NCI-H1048 (cell line): ENCODE measurements around the gene SLC29A4.
"Not testable (repeated sequence)": the region's sequence is repeated elsewhere in the genome, so short reads cannot be mapped to it uniquely, and the experiment has no call there.

Source experiments
- DNase-seq: peaks from one replicate; lab custom pipeline; 2025; lab: John Stamatoyannopoulos, UW

The SLC29A4 gene

DNA sequence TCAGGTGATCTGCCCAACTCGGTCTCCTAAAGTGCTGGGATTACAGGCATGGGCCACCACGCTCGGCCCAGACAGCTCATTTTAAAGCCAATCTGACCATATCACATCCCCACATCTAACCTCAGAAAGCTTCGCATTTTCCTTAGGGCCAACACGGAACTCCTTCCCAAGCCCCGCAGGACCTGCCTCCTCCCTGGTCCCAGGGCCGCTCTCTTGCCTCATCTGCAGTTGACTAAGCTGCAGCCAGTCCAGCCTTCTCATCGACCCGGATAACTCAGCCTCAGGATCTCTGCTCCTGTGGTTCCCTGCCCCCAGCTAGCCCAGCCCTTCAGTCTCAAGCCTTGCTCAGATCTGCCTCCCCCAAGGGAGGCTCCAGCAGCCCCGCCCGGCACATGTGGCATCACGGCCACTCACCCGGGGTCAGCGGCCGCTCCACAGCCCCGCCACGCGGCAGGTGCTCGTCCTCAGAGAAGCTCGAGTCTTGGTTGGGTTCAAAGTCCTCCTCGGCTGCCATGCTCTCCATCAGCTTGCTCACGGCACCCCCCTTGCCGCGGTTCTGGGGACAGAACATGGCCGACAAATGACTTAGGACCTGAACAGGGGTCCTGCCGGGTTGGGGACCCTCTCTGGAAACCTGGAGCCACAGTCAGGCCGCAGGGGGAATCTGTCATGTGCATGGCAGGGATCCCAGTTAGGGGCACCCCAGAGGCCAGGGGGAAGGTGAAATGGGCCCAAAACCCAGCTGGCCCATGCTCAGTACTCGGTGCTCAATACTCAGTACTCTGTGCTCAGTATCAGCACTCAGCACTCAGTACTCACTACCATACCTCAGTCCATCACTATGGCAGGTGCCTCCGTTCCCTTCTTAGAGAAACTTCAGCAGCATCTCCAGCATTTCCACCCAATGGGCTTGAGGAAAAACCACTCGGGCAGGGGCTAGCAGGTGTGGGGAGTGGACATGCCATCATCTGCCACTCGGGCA lies 41.3 kb downstream of the SLC29A4 start:
- not testable (repeated sequence) for DNase-seq

DNA sequence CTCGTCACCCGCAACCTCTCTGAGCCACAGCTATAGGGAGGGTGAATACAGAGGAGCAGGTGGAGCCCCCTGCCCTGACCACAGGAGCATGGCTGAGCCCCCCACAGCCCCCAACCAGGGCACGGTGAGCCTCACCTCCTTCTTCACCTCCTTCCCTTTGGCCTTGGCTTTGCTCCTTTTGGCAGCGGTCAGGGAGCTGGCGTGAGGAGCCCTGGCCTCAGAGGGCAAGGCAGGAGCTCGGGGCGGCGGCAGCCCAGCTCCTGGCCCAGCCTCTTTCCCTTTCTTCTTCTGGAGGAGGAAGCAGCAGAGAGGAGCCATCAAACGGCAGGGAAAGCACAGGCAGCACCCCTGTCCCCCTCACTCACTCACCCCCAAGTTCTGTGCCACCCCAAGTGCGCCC lies 42.2 kb downstream of the SLC29A4 start:
- DNase-seq, result no peak

- DNase-seq, result no peak
Observed at GRCh38 chr7:5330288-5330687, 47.5 kb downstream of the SLC29A4 start.

DNA sequence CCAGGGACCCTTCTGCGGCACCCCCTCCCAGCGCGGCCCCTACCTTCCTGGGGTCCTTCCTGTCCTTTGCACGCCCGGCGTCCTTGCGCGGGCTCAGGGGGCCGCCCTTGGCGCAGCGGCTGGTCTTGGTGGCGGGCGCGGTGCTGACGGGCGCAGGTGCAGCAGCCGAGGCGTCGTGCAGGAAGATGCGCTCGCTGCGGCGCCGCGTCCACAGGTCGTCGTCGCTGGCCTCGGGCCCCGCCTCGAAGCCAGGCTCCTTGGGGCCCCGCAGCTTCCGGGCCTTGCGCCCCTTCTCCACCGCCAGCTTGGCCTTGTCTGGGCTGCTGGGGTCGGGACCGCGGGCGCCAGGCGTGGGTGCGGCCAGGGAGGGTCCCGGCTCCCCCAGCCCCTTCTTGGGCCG lies 49.8 kb downstream of the SLC29A4 start:
- no peak for DNase-seq

DNA sequence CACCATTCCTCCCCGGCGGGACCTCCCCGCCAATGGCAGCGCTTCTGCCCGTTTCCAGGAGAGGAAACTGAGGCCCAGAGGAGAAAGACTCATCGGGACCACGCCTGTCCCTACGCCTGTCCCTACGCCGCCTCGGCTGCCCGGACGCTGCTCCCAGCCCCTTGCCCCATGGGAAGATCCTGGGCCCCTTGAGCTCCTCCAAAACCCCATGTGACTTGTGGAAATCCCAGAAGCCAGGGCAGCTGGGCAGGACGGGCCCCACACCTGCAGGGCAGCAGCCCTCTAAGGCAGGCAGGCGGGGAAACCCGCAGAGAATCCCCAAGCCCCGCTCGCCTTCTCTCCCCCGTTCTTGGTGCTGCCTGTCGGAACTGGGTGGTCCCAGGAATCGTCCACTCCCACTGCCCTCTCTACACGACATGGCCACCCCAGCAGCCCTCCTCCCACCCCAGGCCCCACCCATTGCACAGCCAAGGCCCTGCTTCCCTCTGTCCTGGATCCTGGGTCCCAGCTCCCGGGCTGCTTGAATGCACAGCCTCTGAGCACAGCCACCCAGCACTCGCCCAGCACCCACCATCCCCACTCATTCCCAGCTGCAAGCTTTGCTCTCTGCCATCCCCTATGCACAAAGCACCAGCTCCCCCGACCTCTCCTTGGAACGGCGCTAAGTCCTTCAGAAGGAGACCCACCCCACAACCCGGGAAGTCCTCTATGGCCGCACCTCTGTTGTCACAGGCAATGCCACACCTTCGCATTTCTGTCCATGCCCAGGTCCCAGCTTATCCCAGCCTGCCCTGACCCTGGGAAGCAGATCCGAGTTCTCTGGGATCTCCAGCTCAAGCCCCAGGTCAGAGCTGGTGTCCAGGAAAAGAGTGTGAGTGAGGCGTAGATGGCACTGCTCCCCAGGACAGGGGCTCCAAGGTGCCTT lies 50.6 kb downstream of the SLC29A4 start:
- DNase-seq, result no peak

DNA sequence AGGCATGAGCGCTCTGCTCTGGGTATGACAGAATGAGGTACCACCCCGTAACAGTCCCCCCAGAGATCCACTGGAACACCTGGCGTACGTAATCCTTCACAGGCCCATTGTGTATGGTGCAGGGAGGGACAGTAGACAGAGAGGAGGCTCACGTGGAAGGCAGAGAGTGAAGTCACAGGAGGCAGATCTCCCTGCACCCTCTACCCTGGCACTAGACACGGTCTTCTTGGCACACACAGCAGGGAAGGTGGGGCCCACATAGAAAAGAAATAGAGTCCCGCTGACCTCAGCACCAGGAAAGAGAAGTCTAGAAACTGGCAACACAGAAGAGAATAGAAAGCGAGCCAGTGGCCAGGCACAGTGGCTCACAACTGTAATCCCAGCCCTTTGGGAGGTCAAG lies 51.9 kb downstream of the SLC29A4 start:
- DNase-seq, result no peak

DNA sequence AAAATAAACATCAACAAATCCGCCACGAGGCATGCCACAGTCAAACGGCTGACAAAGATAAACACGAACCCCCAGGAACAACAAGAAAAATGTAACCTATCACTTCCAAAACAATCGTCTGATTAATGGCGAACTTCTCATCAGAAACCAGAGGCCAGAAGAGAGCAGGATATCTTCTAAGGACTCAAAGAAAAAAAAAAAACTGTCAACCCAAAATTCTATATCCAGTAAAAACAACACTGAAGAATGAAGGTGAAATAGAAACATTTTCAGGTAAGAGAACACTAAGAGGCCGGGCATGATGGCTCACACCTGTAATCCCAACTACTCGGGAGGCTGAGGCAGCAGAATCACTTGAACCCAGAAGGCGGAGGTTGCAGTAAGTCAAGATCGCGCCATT lies 54.3 kb downstream of the SLC29A4 start:
- no peak for DNase-seq

GRCh38 chr7:5339955-5340354 lies 57.2 kb downstream of the SLC29A4 start:
- no peak for DNase-seq

DNA sequence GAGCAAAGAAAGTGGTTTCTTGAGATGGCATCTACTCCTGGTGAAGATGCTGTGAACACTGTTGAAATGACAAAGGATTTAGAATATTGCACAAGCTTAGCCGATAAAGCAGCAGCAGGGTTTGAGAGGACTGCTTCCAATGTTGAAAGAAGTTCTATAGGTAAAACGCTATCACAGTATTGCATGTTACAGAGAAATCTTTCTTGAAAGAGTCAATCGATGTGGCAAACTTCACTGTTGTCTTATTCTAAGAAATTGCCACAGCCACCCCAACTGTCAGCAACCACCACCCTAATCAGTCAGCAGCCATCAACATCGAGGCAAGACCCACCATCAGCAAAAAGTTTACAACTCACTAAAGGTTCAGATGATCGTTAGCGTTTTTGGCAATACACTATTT lies 59.9 kb downstream of the SLC29A4 start:
- DNase-seq, result no peak

DNA sequence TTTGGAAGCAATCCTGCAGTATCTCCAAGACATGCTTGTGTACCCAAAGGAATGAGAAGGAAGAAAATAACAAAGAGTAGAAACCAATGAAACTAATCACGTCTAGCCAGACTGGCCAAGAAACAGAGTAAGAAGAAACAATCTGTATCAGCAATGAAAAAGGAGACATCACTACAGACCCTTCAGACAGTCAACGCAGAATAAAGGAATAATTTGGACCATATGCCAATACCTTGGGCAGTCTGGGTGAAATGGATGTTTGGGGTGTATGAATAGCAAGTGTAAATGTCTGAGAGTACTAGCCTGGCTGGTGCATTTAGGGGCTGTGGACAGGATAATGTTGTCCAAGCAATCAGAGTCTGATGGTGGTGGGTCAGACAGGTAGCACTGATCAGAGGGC lies 61.1 kb downstream of the SLC29A4 start:
- no peak for DNase-seq

GRCh38 chr7:5344342-5344741 lies 61.6 kb downstream of the SLC29A4 start:
- DNase-seq, result no peak

- no peak for DNase-seq
Observed at GRCh38 chr7:5345171-5345570, 62.4 kb downstream of the SLC29A4 start.

DNA sequence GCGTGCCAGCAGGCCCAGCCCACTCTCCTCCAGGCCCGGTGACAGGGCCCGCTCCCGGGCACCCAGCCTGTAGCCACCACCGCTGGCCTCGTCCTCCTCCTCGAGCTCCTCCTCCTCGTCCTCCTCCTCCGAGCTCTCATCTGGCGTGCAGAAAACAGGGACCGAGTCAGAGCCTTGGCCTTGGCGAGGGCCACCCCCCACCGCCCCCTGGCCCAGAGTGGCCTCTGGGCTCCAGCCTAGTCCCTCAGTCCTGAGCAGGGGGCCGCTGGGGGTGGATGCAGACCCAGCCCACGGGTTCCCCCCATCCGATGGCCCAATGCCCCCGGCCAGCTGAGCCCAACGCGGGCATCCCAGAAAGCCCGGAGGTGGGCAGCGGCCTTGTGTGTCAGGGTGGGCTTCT lies 62.9 kb downstream of the SLC29A4 start:
- DNase-seq, result no peak

- DNase-seq, result no peak
Observed at GRCh38 chr7:5348134-5349004, 65.6 kb downstream of the SLC29A4 start.

GRCh38 chr7:5349005-5349380 lies 66.2 kb downstream of the SLC29A4 start:
- DNase-seq, result no peak

- DNase-seq, result no peak
Observed at GRCh38 chr7:5349437-5350173, 66.9 kb downstream of the SLC29A4 start.

DNA sequence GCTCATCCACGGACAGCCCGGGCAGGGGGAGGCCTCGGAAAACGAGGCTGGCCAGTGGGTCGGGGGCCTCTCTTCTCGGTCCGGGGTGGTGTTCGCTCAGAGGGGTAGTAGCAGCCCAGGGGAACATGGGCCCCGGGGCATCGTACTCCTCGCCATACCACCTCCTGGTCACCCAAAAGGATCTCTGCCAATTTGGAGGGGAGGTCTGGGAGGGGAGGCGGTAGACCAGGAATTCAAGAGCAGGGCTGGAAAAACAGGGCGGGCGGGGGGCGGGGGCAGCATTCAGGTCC lies 67.4 kb downstream of the SLC29A4 start:
- no peak for DNase-seq

- DNase-seq, result no peak
Observed at GRCh38 chr7:5350600-5351385, 68.0 kb downstream of the SLC29A4 start.

DNA sequence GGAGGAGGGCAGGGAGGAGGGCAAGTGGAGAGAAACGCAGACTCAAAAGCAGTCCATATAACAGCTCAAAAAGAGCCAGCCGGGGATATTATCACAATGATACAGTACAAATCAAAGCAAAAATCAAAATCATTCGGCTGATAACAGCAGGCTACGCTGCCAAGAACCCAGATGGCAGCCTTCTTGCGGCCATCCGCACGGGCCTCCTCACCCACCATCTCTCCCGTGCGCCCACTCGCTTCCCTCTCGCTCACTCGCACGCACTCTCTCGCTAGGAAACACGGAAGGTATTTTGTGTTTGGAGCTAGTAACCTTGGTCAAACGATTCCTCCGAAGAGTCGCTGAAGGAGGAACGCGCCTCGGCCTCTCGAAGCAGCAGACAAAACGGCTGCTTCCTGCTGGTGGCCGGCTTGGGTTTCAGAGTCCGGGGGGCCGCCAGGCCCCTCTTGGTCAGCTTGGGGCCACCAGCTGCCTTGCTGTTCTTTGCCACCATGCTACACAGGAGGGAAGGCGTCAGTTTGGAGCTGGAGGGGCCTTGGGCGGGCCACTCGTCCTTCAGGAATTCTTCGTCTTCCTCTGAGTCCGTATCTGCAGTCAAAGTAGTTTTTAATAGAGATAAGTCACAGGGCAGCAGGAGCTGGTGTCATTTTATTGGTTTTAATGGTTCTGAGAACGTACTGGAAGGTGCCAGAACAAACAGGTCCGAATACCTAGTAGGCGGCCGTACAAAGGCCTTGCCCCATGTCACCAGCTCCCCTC lies 68.9 kb downstream of the SLC29A4 start:
- no peak for DNase-seq
